GM21447 (cell line): ENCODE data around the gene CSN2.

ENCODE experiments used
- ATAC-seq: cut with Tn5 transposase; IDR thresholded peaks from one replicate; pipeline ENCODE4 v1.9.1; 2021; ENCODE audit not compliant: unreplicated experiment

Gene CSN2

DNA sequence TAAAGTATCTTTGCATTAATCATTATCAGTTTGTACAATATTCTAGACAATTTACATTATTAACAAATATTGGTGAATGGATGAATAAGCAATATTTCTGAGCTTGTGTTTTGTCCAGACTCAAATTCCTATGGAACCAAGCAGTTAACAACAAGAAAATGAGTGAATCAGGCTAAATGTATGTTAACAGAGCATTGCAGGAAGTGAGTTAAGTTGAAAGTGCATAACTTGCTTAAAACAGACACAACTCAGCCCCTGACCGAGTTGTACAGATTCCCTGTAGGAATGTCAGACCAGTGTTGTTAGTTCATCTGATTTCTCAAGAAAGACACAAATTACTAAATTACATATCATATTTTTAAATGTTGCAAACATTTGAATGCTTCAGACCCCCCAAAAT, 58.4 kb downstream of the CSN2 start:
- no peak for ATAC-seq
